H1 (cell line): ENCODE measurements around the gene MCM9. TPM values are rescaled to one million over a fixed set of nuclear protein-coding genes. Genes with fewer than 3 reads are reported as not detected.

ENCODE experiments used
- BCL11A ChIP-seq, 2 experiments: IDR thresholded peaks; one replicate each; pipeline ENCODE4 v1.6.1; 2011; ENCODE audit warnings: low read depth in 2 of 2, low read length in 2 of 2, mild to moderate bottlenecking in 2 of 2
- CHD1 ChIP-seq: IDR thresholded peaks from 2 replicates; pipeline ENCODE4 v1.6.1; 2012; ENCODE audit warnings: low read depth, low read length, improper control_type of control experiment
- HDAC6 ChIP-seq: IDR thresholded peaks from one replicate; pipeline ENCODE4 v1.7.1; 2012; ENCODE audit warnings: low read depth, mild to moderate bottlenecking, inconsistent platforms, low read length, moderate library complexity
- SP4 ChIP-seq: IDR thresholded peaks from 2 replicates; pipeline ENCODE4 v1.6.1; 2012; ENCODE audit warnings: low read length, inconsistent platforms
- polyA plus RNA-seq, 7 experiments: library from polyadenylated mRNA; depleted of rRNA in 3 of 7; stranded (reverse) in 5 of 7; unstranded in 2 of 7; fragments of >200 nt in 5 of 7; fragments of 200-250 nt in 2 of 7; gene quantifications; 1 replicate in 5 of 7; 2 replicates in 1 of 7; 4 replicates in 1 of 7; pipeline versions ENCODE4 v1.2.1 to v1.2.3, GENCODE V29; 2011 to 2013; ENCODE audit warnings: missing spikeins in 2 of 7, mixed read lengths in 2 of 7
- total RNA-seq: library from RNA; stranded (reverse); fragmentation: NEBNext Ultra II Directional; extraction: Animal tissue kit (Norgen Biotek cat#: 25700); gene quantifications from 2 replicates; pipeline ENCODE4 v1.2.1, GENCODE V29; 2021
- TF ChIP-seq, protein P1 (sequence below): fragments of 300-600 bp; sonication (generic); IDR thresholded peaks from 2 replicates; pipeline ENCODE4 v1.7.1; 2012; ENCODE audit warnings: low read length, moderate library complexity, mild to moderate bottlenecking, inconsistent platforms; ENCODE audit not compliant: insufficient replicate concordance
- TF ChIP-seq, protein P2 (sequence below): IDR thresholded peaks from 2 replicates; pipeline ENCODE4 v1.6.1; 2011; ENCODE audit warnings: low read depth, mild to moderate bottlenecking, low read length; ENCODE audit not compliant: insufficient read depth

The MCM9 gene
- total and polyA plus RNA-seq, 2 of the 8 experiments (the other 6 are each of a cell fraction or from before 2014, with no cell fraction given), result 3.7 to 11.4 TPM

DNA sequence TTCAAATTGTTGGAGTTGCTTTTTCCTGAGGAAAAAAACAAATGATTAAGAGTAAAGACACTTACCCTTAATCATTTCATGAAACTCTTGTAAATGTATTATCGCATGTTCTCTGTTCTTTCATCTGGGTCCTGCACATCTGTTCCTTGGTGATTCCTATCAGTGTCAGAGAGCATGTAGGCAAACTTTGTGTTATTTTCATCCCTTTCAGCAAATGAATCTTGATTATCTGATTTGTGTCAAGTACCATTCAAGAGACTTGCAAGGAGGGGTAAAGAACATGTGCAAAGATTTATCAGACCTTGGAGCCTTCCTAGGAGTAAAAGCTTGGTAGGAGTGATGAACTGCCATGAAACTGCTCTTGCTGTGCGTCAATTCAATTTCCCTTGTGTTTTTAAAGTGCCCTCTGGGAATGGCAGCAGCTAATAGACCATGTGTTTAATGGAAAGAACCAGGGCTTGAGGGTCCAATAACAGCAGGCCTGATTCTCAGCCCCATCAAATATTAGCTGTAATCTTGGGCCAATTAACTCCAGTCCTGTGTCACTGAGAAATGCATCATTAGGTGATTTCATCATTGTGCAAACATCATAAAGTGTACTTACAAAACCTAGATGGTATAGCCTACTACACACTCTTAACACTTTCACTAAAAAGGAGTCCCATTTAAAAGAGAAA is 164.7 kb downstream of the MCM9 start (continued):
- TF ChIP-seq, protein P1, sequence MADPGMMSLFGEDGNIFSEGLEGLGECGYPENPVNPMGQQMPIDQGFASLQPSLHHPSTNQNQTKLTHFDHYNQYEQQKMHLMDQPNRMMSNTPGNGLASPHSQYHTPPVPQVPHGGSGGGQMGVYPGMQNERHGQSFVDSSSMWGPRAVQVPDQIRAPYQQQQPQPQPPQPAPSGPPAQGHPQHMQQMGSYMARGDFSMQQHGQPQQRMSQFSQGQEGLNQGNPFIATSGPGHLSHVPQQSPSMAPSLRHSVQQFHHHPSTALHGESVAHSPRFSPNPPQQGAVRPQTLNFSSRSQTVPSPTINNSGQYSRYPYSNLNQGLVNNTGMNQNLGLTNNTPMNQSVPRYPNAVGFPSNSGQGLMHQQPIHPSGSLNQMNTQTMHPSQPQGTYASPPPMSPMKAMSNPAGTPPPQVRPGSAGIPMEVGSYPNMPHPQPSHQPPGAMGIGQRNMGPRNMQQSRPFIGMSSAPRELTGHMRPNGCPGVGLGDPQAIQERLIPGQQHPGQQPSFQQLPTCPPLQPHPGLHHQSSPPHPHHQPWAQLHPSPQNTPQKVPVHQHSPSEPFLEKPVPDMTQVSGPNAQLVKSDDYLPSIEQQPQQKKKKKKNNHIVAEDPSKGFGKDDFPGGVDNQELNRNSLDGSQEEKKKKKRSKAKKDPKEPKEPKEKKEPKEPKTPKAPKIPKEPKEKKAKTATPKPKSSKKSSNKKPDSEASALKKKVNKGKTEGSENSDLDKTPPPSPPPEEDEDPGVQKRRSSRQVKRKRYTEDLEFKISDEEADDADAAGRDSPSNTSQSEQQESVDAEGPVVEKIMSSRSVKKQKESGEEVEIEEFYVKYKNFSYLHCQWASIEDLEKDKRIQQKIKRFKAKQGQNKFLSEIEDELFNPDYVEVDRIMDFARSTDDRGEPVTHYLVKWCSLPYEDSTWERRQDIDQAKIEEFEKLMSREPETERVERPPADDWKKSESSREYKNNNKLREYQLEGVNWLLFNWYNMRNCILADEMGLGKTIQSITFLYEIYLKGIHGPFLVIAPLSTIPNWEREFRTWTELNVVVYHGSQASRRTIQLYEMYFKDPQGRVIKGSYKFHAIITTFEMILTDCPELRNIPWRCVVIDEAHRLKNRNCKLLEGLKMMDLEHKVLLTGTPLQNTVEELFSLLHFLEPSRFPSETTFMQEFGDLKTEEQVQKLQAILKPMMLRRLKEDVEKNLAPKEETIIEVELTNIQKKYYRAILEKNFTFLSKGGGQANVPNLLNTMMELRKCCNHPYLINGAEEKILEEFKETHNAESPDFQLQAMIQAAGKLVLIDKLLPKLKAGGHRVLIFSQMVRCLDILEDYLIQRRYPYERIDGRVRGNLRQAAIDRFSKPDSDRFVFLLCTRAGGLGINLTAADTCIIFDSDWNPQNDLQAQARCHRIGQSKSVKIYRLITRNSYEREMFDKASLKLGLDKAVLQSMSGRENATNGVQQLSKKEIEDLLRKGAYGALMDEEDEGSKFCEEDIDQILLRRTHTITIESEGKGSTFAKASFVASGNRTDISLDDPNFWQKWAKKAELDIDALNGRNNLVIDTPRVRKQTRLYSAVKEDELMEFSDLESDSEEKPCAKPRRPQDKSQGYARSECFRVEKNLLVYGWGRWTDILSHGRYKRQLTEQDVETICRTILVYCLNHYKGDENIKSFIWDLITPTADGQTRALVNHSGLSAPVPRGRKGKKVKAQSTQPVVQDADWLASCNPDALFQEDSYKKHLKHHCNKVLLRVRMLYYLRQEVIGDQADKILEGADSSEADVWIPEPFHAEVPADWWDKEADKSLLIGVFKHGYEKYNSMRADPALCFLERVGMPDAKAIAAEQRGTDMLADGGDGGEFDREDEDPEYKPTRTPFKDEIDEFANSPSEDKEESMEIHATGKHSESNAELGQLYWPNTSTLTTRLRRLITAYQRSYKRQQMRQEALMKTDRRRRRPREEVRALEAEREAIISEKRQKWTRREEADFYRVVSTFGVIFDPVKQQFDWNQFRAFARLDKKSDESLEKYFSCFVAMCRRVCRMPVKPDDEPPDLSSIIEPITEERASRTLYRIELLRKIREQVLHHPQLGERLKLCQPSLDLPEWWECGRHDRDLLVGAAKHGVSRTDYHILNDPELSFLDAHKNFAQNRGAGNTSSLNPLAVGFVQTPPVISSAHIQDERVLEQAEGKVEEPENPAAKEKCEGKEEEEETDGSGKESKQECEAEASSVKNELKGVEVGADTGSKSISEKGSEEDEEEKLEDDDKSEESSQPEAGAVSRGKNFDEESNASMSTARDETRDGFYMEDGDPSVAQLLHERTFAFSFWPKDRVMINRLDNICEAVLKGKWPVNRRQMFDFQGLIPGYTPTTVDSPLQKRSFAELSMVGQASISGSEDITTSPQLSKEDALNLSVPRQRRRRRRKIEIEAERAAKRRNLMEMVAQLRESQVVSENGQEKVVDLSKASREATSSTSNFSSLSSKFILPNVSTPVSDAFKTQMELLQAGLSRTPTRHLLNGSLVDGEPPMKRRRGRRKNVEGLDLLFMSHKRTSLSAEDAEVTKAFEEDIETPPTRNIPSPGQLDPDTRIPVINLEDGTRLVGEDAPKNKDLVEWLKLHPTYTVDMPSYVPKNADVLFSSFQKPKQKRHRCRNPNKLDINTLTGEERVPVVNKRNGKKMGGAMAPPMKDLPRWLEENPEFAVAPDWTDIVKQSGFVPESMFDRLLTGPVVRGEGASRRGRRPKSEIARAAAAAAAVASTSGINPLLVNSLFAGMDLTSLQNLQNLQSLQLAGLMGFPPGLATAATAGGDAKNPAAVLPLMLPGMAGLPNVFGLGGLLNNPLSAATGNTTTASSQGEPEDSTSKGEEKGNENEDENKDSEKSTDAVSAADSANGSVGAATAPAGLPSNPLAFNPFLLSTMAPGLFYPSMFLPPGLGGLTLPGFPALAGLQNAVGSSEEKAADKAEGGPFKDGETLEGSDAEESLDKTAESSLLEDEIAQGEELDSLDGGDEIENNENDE, result no peak
- TF ChIP-seq BCL11A (IDR thresholded peaks at IDR 0.05; ENCODE audit: low read depth in 2 of 2, low read length in 2 of 2), result no peak
- no peak for TF ChIP-seq SP4
- TF ChIP-seq HDAC6, result no peak
- TF ChIP-seq, protein P2, sequence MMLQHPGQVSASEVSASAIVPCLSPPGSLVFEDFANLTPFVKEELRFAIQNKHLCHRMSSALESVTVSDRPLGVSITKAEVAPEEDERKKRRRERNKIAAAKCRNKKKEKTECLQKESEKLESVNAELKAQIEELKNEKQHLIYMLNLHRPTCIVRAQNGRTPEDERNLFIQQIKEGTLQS, result no peak
- TF ChIP-seq CHD1, result no peak
